RWPE1 (cell line): ENCODE measurements around the gene BANP.
"Not testable (repeated sequence)": the region's sequence is repeated elsewhere in the genome, so short reads cannot be mapped to it uniquely, and the experiment has no call there.

Source experiments
- CTCF ChIA-PET: fragments of 350-600 bp; sonication (Branson Sonifier 250); formaldehyde crosslinking; extraction: SDS; loops from one replicate; lab custom pipeline; 2021; lab: Yijun Ruan, JAX
- POLR2A ChIA-PET: fragments of 400-600 bp; formaldehyde crosslinking; extraction: SDS; loops from one replicate; lab custom pipeline; 2020; ENCODE audit warnings: antibody characterized with exemption; ENCODE audit not compliant: low non-redundant PET; lab: Yijun Ruan, JAX
- DNase-seq: peaks from one replicate; pipeline ENCODE4 v3.0.0; 2012; ENCODE audit warnings: low spot score
- H3K27ac ChIP-seq: fragments of 450-650 bp; 2 replicates; pipeline ENCODE4 v1.5.1; 2017
- TF ChIP-seq, protein P1 (sequence below): fragments of 450-650 bp; conservative IDR thresholded peaks from 2 replicates; pipeline ENCODE4 v1.5.1; 2017; ENCODE audit warnings: low read depth, mild to moderate bottlenecking

Gene BANP

DNA sequence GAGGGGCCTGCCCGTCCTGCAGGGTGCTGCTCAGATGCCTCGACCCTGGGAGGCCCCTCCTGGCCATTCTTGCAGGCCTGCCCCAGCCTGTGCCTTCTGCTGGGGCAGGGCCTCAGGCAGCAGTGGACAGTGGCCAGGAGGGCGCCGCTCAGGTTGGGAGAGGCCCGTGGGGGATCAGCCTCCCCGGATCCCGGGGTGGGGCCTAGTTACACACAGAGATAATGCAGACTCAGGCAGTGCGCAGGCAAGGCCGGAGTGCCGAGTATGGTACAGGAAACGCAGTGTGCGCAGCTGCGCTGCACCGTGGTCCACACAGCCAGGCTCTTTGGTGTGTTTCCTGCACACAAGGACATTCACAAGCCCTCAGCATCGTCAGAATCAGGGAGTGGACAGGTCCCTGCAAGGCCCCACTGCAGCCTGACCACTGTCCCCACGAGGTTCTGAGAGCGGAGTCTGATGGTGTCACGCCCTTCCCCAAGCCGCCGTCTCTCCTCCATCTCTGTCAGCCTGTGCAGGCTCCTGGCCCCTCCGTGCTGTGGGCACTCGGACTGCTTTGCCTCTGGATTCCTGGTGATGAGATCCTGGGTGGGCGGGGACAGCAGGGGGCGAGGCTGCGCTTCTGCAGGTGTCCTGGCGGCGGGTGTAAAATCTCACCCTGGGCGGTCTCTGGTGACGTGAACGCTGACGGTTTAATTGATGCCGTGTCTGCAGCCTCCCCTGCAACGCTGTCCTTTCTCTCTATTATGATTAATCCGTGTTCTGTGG lies 141.7 kb downstream of the BANP start:
- DNase-seq, POLR2A ChIA-PET, H3K27ac ChIP-seq, CTCF ChIA-PET: not testable (repeated sequence)

DNA sequence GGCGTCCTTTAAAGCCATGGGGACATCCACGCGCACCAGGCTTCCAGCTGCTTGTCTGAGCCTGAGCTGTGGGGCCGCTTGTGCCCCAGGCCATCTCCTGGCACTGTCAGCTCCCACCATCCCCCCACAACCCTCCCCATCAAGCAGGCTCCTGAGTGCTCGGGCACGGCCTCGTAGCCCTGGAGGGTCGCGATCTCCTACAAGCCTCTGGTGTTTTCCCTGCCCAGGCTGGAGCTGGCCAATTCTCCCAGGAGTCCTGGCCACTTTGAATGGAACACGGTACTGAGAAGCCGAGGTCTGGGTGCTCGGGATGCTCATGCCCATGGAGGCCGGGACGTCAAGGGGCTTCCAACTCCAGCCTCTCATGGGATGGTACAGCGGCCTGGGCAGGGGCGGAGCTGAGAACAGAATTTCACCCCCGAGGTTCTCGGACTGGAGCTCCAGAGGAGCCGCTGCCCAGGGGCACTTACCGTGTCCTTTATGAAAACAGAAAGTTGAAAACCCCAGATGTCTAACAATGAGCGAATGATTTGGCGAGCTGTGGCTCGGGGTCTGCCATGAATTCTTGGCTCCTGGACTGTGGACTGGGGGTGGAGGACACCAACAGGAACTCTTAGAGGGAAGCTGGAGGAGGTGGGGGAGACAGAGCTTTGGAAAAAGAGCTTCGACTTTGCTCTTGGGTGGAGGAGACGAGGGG lies 142.5 kb downstream of the BANP start:
- CTCF ChIA-PET, H3K27ac ChIP-seq, POLR2A ChIA-PET, DNase-seq: not testable (repeated sequence)

DNA sequence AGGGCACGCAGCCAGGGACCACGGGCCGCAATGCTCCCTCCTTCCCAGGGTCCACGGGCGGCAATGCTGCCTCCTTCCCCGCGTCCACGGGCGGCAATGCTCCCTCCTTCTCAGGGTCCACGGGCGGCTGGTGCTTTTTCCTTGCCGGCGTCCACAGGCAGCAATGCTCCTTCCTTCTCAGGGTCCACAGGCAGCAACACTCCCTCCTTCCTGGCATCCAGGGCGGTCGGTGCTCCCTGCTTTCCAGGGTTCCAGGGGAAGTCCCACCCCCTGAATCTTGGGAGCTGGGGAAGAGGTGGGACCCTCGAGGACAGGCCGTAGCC lies 143.0 kb downstream of the BANP start:
- POLR2A ChIA-PET, DNase-seq, H3K27ac ChIP-seq: not testable (repeated sequence)
- CTCF ChIA-PET, result interaction anchor here (0.7 kb wide), 1 partner anchor 204 kb away, joined by 3 read pairs; no protein-coding TSS in a partner anchor

DNA sequence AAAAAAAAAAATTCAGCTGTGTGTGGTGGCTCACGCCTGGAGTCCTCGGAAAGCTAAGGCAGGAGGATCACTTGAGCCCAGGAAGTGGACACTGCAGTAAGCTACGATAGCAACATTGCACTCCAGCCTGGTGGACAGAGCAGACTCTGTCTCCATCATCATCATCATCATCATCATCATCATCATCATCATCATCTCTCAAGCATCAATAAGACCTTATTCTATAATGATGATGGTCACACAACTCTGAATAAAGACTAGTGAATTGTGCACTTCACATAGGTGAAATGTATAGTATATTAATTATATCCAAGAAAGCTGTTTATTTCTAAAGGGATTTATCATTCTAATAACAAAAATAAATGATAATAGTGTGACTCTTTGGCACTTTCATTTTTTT lies 143.7 kb downstream of the BANP start:
- CTCF ChIA-PET, result interaction anchor here (0.6 to 0.7 kb wide), 2 partner anchors 203 to 221 kb away, joined by 3 to 4 read pairs; no protein-coding TSS in a partner anchor
- DNase-seq, POLR2A ChIA-PET, H3K27ac ChIP-seq: not testable (repeated sequence)

DNA sequence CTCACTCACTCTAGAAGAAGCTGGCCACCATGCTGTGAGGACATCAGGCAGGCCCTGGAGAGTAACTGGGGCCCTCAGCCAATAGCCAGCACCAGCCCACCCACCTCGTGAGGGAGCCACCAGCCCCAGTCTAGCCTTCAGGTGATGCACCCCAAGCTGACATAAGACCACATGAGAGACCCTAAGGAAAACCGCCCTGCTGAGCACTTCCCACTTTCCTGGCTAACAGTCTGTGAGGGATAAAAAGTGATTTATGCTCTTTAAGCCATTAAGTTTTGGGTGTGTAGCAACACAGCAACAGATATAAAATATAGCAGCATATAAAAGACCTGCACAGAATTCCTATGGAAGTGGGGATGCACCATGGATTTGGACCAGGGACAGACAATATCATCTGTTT lies 145.4 kb downstream of the BANP start:
- DNase-seq, CTCF ChIA-PET, POLR2A ChIA-PET, H3K27ac ChIP-seq: not testable (repeated sequence)

DNA sequence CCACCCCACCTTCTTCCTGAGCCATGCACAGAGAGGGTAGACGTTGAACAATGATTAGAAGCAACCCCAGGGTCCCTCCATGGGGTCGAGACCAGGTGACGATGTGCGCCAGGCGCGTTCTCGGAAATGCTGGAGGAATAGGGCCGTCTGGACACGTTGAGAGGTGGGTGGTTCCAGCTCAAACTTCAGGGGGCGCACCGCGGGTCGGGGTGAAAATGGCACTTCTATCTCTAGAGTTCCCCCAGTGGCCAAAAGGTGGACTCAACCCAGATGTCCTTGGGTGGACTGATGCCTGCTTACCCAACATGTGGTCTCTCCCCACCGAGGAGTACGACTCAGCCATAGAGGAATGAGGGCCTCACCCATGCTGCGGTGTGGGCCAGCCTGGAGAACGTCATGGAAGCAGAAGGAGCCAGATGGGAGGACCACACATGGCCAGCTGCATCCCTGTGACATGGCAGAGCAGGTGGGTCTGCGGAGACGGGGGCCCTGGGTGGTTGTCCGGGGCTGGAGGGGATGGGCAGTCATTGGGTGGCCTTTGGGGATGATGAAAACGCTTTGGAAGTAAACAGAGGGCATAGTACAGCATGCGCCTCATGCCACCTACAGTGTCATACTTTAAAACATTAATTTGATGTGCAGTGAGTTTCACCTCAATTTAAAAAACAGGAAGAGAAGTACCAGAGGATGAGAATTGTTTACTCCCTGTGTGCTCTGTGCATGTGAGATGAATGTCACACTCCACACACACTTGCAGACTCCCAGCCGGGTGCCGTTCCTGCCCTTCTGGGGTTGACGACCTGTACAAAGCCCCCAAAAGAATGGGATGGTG lies 147.7 kb downstream of the BANP start:
- DNase-seq, result peak; percentile 42
- H3K27ac ChIP-seq, CTCF ChIA-PET, POLR2A ChIA-PET: not testable (repeated sequence)

DNA sequence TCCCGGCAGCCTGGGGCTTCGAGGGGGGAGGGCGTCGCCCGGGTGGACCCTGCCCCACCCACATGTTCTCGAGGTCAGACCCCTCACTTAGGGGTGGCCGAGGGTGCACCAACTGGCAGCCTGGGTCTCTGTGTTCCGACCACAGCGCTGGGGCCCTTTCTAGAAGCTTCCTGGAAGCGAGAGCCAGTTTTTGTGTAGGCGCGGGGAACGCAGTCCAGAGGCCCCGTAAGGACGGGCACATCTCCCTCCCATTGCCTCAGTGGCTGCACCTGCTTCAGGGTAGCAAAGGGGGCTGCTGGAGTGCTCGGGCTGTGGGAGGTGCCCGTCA lies 148.3 kb downstream of the BANP start:
- CTCF ChIA-PET, result no interaction called here
- TF ChIP-seq, protein P1, sequence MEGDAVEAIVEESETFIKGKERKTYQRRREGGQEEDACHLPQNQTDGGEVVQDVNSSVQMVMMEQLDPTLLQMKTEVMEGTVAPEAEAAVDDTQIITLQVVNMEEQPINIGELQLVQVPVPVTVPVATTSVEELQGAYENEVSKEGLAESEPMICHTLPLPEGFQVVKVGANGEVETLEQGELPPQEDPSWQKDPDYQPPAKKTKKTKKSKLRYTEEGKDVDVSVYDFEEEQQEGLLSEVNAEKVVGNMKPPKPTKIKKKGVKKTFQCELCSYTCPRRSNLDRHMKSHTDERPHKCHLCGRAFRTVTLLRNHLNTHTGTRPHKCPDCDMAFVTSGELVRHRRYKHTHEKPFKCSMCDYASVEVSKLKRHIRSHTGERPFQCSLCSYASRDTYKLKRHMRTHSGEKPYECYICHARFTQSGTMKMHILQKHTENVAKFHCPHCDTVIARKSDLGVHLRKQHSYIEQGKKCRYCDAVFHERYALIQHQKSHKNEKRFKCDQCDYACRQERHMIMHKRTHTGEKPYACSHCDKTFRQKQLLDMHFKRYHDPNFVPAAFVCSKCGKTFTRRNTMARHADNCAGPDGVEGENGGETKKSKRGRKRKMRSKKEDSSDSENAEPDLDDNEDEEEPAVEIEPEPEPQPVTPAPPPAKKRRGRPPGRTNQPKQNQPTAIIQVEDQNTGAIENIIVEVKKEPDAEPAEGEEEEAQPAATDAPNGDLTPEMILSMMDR, result no peak
- POLR2A ChIA-PET, result no interaction called here

DNA sequence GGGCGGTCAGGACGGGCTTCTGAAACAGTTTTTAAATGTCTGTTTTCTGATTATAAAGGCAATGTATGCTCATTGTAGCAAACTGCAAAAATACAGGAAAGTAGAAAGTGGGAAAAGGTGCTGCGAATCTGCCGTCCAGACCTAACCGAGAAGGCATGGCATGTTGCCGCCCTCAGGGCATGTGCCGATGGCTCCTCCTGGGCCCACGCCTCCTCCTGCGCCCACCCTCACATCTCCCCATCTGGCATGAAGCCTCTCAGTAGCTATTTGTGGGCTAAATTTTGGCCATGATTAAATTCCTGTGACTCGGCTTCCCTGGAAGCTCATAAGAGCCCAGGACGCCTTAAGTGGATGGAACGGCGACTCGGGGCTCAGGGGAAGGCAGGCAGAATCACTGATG lies 148.7 kb downstream of the BANP start:
- POLR2A ChIA-PET, H3K27ac ChIP-seq, DNase-seq, CTCF ChIA-PET: not testable (repeated sequence)

More for the DNA sequence above, 148.3 kb downstream of the BANP start:
- no peak overlapping the region for H3K27ac ChIP-seq
- no peak for DNase-seq

DNA sequence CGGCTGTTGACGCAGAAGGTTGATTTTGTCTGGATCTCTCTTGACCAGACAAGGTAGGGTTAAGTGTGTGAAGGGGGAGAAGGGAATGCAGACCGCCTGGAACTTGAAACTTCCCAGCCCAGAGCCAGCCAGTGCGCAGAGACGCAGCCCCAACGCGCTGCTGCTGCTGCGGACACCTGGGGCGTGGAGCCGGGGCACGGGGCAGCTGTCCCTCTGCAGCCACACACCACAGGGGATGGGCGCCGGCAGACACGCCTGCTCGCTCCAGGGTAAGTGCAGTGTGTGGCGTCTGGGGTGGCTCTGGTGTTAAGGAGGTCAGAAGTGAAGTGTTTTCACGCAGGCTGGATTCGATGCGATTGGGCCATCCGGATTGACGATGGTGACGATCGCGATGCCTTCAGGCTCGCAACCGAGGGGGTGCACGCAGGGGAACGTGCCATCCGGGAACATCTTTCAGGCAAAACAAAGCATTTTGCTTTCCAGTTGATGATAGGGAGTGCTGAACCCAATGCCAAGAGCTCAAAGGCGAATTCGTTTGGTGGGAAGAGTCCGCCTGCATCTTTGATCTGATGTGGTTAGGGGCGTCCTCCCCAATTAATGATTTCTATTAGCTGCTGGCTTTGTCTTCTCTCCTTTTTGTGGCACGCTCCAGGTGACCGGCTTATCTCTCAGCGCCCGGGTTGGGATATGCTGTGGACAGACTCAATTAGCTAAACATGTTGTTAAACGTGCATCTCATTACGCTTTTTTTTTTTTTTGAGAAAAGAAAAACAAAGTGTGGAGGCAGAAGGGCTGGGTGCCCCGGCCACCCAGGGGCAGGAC lies 149.8 kb downstream of the BANP start:
- CTCF ChIA-PET, DNase-seq, POLR2A ChIA-PET, H3K27ac ChIP-seq: not testable (repeated sequence)

DNA sequence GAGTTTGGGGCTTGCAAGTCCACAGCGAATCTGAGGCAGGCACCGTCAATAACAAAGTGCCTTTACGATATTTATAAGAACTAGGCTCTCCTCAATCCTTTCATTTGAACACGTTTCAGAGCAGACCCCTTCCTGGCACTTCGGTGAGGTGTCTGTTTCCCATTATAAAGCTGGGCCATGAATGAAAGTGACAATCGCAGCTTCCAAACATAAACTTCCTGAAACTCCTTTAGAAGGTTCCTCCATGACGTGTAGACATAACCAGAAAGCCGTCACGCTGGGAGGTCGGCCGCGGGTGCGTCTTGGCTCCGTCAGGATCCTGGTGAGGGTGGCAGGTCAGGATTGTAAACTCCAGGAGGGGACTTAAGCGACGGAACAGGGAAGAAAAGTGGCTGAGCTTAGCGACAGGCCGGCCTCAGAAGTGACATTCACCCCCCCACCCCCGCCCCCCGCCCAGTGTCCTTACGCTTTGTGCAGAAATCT lies 150.4 kb downstream of the BANP start:
- POLR2A ChIA-PET, CTCF ChIA-PET, DNase-seq, H3K27ac ChIP-seq: not testable (repeated sequence)
